ENCODE measurements around the gene NANP.

Gene NANP

GRCh38 chr20:25571240-25571639 is 52.6 kb downstream of the NANP start:
- no peak for DNase-seq (ENCODE audit: low read depth)

DNA sequence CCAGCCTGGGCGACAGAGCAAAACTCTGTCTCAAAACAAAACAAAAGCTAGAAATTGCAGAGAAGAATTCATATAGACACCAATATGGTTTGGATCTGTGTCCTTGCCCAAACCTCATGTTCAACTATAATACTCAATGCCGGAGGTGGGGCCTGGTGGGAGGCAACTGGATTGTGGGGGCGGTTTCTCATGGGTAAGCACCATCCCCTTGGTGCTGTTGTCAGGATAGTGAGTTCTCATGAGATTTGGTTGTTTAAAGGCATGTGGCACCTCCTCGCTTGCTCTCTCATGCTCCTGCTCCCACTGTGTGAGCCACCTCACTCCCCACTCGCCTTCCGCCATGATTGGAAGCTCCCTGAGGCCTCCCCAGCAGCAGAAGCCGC is 53.7 kb downstream of the NANP start:
- DNase-seq (ENCODE audit: low read depth) = no peak

DNA sequence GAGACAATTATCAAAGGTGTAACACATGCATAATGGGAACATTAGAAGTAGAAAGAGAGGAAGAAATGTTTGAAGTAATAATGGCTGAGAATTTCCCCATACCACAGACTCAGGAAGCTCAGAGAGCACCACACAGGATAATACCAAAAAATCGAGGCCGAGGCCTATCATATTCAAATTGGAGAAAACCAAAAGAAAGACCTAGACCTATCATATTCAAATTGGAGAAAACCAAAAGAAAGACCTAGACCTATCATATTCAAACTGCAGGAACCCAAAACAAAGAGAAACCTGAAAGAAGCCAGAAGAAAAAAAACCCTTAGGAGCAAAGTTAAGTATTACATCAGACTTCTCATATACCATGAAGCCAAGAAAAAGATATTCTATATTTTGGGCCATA is 56.5 kb downstream of the NANP start:
- DNase-seq (ENCODE audit: low read depth) = no peak

GRCh38 chr20:25566821-25567220 is 57.0 kb downstream of the NANP start:
- no peak for DNase-seq (ENCODE audit: low read depth)

- DNase-seq (ENCODE audit: low read depth) = no peak
Measured at GRCh38 chr20:25565578-25566157, 58.1 kb downstream of the NANP start.

DNA sequence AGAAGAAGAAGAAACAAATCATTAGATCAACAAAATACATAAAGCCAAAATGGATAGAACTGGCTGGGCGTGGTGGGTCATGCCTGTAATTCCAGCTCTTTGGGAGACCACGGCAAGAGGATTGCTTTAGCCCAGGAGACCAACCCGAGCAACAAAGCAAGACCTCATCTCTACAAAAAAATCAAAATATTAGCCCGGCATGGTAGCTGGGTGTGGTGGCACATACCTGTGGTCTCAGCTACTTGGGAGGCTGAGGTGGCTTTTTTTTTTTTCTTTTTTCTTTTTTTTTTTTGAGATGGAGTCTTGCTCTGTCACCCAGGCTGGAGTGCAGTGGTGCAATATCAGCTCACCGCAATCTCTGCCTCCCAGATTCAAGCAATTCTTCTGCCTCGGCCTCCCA is 59.9 kb downstream of the NANP start:
- no peak for DNase-seq (ENCODE audit: low read depth)

- DNase-seq (ENCODE audit: low read depth) = no peak
Measured at GRCh38 chr20:25563362-25563761, 60.5 kb downstream of the NANP start.
